NCI-H1417 (cell line): Measurements from ENCODE around the gene PTPRK.

Source experiments
- DNase-seq, 3 experiments: peaks; one replicate each; lab custom pipeline; 2025; lab: John Stamatoyannopoulos, UW

The PTPRK gene

DNA sequence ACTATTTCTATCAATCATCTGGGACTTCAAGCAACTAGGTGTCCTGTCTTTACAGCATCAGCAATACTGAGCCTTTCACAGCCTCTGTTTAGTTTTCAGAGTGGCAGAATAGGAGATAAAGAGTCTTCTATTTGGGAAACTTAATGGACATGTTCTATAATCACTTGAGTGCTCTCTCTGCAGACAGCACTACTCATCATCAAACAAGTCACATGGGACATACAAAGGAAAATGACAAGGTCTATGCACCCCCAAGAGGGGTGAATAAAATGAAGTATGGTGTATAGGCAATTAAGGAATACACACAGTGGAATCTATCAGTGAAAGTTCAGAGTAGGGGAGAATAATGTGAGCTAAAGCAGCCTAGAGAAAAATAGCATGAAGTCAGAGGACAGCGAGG is 381.7 kb downstream of the PTPRK start:
- peak in 2 of 3 experiments; percentile 11 to 55 for DNase-seq

DNA sequence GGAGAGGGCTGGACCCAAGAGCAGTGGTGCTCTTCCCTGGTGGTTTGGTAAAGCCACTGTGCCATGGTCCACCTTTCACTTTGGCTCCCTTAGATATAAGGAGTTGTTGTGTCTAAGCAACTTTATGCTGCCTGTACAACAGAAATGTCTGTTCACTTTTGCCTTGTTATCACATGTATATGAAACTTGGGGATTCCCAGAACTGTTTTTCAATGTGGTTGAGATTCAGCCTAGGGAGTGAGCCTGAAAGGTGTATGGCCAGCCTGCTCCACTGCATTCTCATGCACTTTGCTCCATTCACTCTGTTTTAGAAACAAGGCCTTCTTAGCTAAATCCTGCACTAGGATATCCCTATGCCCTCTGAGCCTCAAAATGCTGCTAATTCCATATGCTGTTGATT is 385.1 kb downstream of the PTPRK start:
- DNase-seq, result no peak

DNA sequence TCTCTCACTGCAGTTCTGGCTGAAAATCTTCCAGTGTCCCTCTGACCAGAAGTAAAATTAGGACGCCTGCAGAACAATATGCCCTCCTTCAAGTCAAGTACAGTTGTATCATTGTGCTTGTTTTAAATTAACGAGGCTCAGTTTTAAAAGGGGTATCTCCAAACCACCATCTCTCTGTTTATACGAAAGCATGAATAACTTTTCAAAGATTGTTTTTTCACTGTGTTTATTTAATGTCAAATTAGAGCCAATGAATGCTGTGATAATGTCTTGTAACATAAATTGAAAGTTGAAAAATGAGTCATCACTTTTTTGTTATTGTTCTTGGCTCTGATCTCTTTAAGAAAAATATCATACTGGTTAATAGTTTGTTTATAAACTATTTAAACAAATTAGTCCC is 388.8 kb downstream of the PTPRK start:
- DNase-seq, result no peak

DNA sequence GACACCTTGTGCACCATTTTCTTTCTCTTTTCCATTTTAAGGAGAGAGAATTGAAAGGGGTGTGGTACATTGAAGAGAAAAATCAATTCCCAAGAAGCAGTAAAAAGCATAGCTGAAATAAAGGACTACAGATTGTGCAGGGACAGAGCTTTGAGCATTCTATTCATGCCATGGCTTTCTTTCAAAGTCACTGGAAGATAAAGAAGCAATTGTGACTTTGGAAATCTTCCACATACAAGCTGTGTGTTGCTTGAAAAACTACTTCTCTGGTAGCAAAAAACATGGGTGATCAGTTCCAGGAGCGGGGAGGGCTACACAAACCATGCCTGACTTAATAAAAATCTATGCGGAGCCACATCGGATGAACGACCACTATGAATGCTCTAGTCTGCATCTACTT is 389.4 kb downstream of the PTPRK start:
- no peak for DNase-seq

DNA sequence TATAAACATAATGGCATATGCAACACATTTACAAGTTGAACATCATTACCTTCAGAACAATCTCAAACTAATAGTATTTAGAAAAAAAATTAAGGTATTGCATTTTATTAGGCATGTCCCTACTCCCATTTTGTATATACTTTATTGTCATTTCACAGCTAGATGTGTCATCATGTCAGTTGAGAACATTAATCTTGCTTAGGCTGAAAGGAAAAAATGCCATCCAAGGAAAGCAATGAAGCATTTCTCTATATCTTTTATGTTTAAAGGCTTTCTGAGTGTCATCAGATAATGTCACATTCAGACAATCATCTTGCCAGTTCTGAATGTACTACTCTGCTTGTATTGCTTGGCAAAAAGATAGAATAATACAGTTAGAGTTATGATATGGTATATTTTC is 390.7 kb downstream of the PTPRK start:
- no peak for DNase-seq

DNA sequence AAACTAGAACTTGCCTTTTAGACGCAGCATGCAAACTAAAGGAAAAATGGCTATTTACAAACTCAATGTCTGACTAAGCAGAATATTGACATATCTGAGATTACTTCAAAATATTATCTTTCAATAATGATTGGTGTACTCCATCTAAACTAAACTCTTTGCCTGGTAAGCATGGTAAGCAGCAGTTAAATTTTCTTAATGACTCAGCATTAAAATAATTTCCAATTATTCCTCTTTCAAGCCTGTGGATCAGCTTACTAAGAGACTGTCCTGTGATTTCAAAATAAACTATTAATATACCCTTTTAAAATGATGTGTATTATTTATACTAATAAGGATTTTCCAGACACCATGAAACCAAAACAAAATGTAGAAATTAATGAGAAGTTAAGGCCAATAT is 392.7 kb downstream of the PTPRK start:
- DNase-seq, result no peak

DNA sequence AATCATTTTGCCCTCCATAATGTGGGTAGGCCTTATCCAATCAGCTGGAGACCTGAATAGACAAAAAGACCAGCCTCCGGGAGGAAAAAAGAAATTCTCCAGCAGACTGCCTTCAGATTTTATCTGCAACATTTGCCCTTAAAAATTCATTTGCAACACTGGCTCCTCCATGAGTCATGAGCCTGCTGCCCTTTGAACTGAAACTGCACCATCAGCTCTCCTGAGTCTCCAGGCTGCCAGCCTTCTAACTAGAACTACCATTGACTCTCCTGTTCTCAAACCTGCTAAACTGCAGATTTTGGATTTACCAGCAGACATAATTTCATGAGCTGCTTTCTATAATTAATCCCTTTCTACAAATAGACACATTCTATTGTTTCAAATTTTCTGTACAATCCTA is 395.7 kb downstream of the PTPRK start:
- DNase-seq, result no peak

DNA sequence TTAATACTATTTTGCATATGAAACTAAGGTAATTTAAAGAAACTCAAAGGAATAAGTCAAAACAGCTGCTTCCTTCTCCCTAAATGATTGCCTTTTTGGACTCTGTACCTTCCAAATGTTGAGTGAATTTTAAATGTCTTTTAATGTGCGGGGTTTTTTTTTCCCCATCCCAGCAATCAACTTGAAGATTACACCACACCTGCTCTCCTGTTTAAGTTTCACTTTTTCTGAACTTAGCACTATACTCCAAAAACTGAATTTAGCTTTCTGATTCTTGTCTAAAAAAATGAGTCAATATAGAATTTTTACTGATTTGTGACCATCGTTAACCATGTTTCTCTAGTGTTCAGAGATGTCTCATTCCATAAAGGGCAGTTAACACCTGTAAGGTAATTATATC is 398.8 kb downstream of the PTPRK start:
- DNase-seq, result peak in 1 of 3 experiments; percentile 6

DNA sequence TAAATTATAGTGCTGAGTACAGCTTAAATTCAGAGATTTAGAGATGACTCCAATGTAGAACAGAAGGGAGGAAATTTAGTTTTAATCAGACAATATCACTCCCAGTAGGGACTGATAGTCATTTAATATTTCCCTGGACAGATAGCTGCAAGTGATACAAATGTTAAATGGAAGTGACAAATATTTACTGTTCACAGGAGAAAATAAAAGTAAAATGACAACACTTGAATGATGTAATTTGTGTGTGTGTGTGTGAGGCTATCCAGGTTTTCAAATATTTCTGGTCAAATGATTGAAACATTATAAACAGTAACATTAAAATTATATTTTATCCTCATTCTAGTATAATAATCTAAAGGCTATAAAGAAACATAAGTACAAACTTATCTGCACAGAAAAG is 399.2 kb downstream of the PTPRK start:
- DNase-seq, result no peak

DNA sequence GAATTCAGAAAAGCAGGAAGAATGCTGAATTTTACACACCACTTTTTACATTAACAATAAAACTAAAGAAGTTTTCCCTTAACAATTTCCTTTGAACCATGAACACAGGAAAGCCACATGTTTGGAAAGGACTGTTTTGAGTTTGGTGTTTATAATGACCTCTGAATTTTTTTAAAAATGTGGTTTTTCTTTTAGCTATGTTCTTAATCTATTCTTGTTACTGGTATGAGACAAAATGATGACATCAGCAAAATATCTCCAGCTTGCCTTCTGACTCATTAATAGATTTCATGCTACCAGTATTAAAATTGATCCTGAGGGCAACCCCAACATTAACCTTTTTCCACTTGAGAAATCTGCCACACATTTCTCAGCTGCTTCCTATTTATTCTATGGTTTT is 402.0 kb downstream of the PTPRK start:
- DNase-seq, result no peak

DNA sequence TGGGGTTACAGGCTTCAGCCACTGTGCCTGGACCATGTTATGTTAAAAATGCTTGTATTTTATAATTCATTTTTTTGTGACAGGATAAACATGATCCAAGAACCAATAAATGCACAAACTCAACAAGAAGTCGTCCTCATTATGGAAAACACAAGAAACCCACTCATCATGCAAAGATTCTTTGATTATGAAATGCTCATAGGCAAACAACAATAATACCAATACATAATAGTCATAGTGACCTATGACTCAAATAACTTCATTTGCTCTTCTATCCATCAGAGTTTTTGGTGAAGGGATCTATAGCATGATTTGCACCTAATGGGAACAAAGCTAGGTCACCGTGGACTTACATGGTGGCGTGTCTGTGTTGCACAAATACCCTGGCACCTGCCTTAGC is 402.5 kb downstream of the PTPRK start:
- no peak for DNase-seq

DNA sequence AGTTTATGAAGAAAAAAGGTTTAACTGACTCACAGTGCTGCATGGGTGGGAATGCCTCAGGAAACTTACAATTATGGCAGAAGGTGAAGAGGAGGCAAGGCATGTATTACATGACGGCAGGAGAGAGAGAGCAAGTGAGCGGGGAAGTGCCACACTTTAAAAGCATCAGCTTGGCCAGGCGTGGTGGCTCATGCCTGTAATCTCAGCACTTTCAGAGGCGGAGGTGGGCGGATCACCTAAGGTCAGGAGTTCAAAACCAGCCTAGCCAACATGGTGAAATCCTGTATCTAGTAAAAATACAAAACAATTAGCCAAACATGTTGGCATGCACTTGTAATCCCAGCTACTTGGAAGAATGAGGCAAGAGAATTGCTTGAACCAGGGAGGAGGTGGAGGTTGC is 406.2 kb downstream of the PTPRK start:
- DNase-seq, result no peak

DNA sequence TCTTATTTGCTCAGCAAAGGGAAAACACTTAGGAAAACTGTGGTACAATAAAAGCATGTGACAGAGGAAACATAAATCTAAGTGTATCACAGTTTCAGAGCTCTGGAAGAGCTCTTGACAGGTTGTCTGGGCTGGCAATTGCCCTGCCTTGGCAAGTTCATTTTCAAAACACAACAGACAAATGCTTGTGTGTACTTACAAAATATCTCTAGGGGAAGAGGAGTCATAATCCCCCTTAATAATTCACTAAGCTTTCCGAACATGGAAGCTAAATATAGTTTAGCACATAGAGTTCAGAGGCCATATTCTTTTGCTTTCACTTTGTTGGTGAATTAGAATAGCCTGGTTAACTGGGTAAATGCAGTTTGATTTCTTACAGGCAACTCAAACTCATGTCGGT is 407.9 kb downstream of the PTPRK start:
- DNase-seq, result peak; percentile 38 to 73 (median 41)

DNA sequence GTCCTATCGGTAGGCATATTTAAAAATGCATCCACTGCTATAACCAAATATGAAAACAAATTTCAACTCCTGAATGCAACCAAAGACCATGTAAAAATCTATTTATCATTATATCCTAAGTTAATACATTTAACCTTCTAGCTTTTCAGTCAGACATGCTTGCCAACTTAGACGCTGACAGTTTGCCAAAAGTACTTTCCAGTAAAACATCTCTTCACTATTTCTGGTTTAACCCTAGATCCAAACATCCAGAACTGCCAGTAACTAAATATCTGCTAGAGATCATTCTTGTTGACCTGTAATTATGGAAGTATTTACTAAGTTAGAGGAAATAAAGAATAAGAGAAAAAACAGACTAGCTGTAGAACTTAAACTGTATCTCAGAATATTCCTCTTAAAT is 409.3 kb downstream of the PTPRK start:
- no peak for DNase-seq

DNA sequence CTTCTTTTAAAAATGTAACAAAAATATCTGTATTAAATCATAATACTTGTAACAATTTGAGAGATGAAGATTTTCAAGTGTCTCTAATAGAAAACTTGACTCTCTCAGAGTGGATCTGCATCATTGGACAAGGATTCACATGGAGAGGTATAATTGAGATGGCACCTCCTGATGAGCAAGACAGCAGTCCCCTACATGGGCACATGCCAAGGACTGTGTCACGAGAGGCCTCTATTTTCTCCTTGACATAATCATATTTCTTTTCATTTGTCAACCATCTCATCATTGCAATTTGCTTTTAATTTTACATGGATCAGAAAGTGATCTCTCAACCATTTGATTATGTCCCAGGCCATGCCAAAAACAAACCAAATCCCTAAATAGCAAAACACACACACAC is 412.7 kb downstream of the PTPRK start:
- peak in 2 of 3 experiments; percentile 10 to 29 for DNase-seq

DNA sequence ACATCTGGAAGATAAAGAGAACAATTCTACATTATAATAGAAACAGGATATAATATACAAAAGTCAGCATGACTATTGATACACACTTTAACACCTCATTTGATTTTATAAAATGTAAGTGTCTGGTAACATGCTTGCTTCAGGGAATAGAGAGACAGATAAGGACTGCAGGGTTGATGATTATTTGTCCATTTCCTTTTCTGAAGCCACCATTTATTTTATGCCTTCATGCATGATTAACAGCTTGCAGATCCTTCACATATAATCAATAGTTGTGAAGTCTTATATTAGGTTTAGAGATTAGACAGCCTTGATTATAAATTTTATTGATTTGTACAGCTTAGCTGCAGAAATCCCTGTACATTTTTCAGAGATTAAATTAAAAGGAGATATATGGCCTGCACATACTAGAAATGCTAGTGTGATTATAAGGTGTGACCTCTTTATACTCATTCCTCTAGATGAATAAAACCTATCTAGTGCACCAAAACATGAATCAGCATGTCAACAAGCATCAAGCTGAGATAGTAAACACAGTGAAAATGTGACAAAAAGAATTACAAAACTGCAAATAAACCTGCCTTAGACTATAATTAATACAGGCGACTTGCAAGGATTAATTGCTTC is 420.7 kb downstream of the PTPRK start:
- peak in 1 of 3 experiments; percentile 60 for DNase-seq

DNA sequence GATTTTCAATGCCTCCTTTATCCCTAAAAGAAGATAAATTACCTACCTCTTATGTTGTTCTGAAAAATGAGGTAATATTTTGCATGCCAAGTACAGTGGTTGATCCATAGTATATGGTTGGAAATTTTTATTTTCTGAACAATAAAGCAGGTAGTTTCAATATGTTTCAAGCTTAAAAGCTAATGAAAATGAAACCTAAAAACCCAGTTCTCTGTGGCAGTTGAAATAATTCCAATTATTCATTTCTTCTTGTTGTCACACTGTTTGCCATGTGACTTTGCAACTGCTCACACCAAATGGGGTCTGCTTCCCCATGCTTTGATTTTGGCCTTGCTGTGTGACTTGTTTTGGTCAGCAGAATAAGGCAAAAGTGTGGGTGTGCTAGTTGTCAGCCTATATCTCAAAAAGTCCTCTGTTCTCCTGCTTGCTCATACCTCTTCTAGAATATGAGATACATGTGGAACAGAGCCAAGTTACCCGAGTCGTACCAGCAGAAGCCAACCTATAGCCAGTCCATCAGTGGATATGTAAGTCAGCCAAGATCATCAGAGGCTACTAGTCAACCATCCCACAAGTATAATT is 422.3 kb downstream of the PTPRK start:
- no peak for DNase-seq

DNA sequence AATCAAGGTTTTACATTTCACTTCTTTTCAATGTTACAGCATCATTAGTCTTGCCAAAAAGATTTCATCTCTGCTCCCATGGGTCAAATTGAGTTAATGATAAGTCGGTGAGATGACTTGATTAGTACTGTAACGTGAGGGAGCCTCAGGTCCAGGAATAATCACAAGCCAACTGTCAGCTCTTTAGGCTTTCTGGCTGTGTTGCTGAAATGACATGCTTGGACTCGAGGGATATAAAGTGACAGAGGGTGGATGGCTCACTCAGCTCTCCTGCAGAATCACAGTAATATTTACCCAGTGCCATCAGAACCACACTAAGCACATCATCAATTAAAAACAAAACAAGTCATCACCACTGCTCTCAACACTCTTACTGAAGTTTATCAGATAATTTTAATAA is 423.4 kb downstream of the PTPRK start:
- DNase-seq, result peak in 1 of 3 experiments; percentile 39

DNA sequence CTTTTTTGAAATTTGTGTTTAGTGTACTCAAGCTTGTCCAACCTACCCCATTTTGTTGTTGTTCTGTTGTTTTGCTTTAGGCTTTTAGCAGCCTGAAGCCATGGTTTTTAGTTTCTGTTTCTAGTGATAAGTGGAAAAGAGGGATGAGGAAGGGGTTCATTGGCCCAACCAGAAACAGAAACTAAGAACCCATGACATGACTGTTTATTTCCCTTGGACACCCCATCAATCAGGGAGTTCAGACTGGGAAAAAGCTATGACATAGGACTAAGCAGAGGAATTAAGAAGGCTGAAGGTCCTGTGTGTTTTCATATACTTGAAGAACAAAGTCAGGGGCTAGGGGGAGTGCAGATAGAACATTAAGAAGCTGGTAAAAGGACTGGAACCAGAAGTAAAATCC is 425.0 kb downstream of the PTPRK start:
- no peak for DNase-seq

DNA sequence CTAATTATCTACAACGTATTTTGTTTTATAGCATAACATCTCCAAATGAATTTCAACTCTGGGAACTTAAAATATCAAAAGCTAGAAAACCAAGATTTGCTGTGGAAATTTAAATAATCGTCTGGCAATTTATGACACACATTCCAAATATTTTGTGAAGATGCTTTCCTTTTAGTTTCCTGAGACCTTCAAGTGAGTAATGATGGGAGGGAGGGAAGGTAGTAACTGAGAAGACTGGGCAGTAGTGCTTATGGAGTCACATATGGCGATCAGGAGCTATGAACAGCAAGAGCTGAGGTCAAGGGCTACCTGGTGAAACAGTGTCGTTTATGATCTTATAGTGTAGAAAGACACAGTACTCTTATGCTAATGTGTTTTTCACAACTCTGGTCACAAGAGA is 441.4 kb downstream of the PTPRK start:
- no peak for DNase-seq

DNA sequence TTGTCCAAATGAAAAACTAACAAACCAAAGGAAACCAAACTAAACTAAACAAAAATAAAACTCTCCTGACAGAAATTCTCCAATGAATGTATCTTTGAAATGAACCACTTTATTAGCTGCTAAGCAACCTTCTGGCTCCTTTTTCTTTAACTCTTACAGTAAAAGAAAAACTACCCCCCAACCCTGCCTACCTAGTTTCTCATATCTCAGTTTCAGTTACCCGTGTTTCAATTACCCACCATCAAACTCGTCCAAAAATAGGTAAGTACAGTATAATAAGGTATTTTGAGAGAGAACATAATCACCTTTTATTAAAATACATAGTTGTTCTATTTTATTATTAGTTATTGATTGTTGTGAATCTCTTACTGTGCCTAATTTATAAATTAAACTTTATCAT is 442.1 kb downstream of the PTPRK start:
- DNase-seq, result no peak

DNA sequence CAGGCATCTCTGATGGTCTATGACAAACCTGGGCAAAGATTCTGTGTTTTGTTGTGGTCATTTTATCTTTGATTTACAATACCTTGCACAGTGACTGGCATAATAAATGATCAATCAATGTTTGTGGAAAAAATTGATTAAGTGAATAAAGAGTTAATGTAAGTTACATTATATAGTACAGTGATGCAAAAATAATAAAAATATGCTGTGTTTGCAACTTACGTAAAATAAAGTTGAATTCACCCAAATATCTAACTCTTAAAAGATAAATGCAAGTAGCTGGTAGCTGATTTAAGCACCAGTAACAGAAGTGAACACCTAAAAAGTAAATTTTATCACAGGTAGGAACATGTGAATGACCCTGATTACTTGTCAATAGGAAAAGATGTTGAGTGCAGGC is 443.6 kb downstream of the PTPRK start:
- no peak for DNase-seq

DNA sequence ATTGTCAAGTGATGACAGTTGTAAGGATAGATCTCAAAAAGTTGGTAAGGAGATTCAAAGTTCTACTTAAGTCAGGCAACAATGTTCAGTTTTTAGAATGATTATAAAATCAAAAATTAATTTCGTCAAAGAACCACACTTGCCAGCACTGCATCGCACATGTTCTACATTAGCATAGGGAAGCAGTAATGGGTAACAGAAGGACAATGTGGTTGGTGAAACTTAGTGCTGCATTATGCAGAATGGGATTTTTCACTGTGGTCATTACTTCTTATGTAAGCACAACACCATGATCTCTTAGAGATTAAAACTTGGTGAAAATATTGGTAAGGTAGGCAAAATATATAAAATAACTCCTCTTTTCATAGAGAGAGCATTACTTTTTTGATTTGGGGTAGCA is 445.8 kb downstream of the PTPRK start:
- no peak for DNase-seq

DNA sequence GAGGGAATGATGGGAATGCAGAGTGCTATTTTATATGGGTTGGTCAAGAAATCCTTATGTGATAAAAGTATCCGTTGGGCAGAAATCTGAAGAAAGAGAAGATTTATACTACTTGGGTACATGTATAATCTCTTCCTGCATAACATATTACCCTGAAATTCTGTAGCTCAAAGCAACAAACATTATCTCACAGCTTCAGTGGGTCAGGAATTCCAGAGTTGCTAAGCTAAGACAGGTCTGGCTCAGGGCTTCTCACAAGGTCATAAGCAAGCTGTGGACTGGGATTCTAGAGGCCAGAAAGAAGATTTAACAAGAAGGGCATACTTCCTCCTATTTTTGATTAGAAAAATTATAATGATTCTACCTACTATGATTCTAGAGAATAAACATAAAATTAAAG is 447.0 kb downstream of the PTPRK start:
- DNase-seq, result no peak
